DOHH2 (cell line): ENCODE results near the gene NGRN.

Source experiments
- CTCF ChIP-seq: fragments of 200-600 bp; sonication (generic); IDR thresholded peaks from one replicate; pipeline ENCODE4 v1.5.1; 2014; ENCODE audit warnings: antibody characterized with exemption, mild to moderate bottlenecking, low read depth, low read length; ENCODE audit not compliant: poor library complexity, severe bottlenecking
- EZH2phosphoT487 ChIP-seq: fragments of 200-600 bp; sonication (generic); IDR thresholded peaks from 2 replicates; pipeline ENCODE4 v1.6.1; 2017; ENCODE audit warnings: borderline replicate concordance, mild to moderate bottlenecking, antibody characterized with exemption, low read length, moderate library complexity, mixed read lengths

GRCh38 chr15:90316139-90316538, 50.7 kb downstream of the NGRN start:
- TF ChIP-seq CTCF (no peak), EZH2phosphoT487 (no peak)
